Neural cell (in vitro differentiated cells): Measurements from ENCODE around the gene TCF12. TPM values are rescaled to one million over a fixed set of nuclear protein-coding genes. Genes with fewer than 3 reads are reported as not detected.

Experiments
- H2AFZ ChIP-seq: fragments of 200-600, 300-800 bp; sonication (generic), shearing (Covaris generic); 2 replicates; pipeline ENCODE4 v1.6.0; 2014; ENCODE audit warnings: low read depth, mild to moderate bottlenecking, antibody characterized with exemption, low read length, moderate library complexity
- H3F3A ChIP-seq: fragments of 200-600 bp; shearing (Covaris generic); 2 replicates; pipeline ENCODE4 v1.6.1; 2016; ENCODE audit warnings: mild to moderate bottlenecking, moderate library complexity, mixed read lengths, antibody characterized with exemption, low read length; ENCODE audit not compliant: insufficient read depth, poor library complexity, severe bottlenecking
- H3K27ac ChIP-seq: fragments of 200-600, 300-800 bp; sonication (generic), shearing (Covaris generic); 2 replicates; pipeline ENCODE4 v1.5.1; 2014; ENCODE audit warnings: mild to moderate bottlenecking, low read length, moderate library complexity
- H3K27me3 ChIP-seq: fragments of 300-800, 200-600 bp; sonication (generic), shearing (Covaris generic); 2 replicates; pipeline ENCODE4 v1.6.0; 2014; ENCODE audit warnings: mild to moderate bottlenecking, low read depth, low read length, moderate library complexity; ENCODE audit not compliant: insufficient read depth
- H3K36me3 ChIP-seq: fragments of 300-800, 200-600 bp; sonication (generic), shearing (Covaris generic); 2 replicates; pipeline ENCODE4 v1.5.1; 2014; ENCODE audit warnings: mild to moderate bottlenecking, antibody characterized with exemption, low read length, moderate library complexity; ENCODE audit not compliant: insufficient read depth
- H3K4me2 ChIP-seq: fragments of 300-800, 200-600 bp; sonication (generic), shearing (Covaris generic); 2 replicates; pipeline ENCODE4 v1.6.0; 2014; ENCODE audit warnings: mild to moderate bottlenecking, low read length
- H3K4me3 ChIP-seq: fragments of 300-800, 200-600 bp; sonication (generic), shearing (Covaris generic); 2 replicates; pipeline ENCODE4 v1.5.1; 2014; ENCODE audit warnings: mild to moderate bottlenecking, low read length, moderate library complexity
- H3K79me2 ChIP-seq: fragments of 200-600 bp; shearing (Covaris generic); replicated peaks from 2 replicates; pipeline ENCODE4 v1.6.0; 2014; ENCODE audit warnings: mild to moderate bottlenecking, low read length, moderate library complexity; ENCODE audit not compliant: insufficient read depth
- H3K9ac ChIP-seq: fragments of 300-800, 200-600 bp; sonication (generic), shearing (Covaris generic); 2 replicates; pipeline ENCODE4 v1.6.1; 2016; ENCODE audit warnings: mild to moderate bottlenecking, low read length, mixed read lengths
- H3K9me2 ChIP-seq: fragments of 200-600 bp; shearing (Covaris generic); 2 replicates; pipeline ENCODE4 v1.6.1; 2016; ENCODE audit warnings: mild to moderate bottlenecking, low read length, mixed read lengths; ENCODE audit not compliant: insufficient read depth
- H3K9me3 ChIP-seq: fragments of 200-600, 300-800 bp; sonication (generic), shearing (Covaris generic); 2 replicates; pipeline ENCODE4 v1.6.1; 2016; ENCODE audit warnings: mild to moderate bottlenecking, mixed run types, low read length, moderate library complexity, mixed read lengths
- H4K20me1 ChIP-seq: fragments of 200-600 bp; shearing (Covaris generic); 2 replicates; pipeline ENCODE4 v1.6.1; 2016; ENCODE audit warnings: mild to moderate bottlenecking, mixed run types; ENCODE audit not compliant: insufficient read depth
- EP300 ChIP-seq: fragments of 450-650 bp; conservative IDR thresholded peaks from 2 replicates; pipeline ENCODE4 v1.6.1; 2014; ENCODE audit warnings: antibody characterized with exemption, mild to moderate bottlenecking, moderate library complexity; ENCODE audit not compliant: poor library complexity, severe bottlenecking
- EZH2 ChIP-seq: fragments of 200-600, 300-800 bp; shearing (Covaris generic), sonication (generic); IDR thresholded peaks from 2 replicates; pipeline ENCODE4 v1.6.1; 2014; ENCODE audit warnings: antibody characterized with exemption, low read length, borderline replicate concordance, mild to moderate bottlenecking; ENCODE audit not compliant: insufficient read depth, poor library complexity, severe bottlenecking
- MXI1 ChIP-seq: fragments of 450-650 bp; conservative IDR thresholded peaks from 2 replicates; pipeline ENCODE4 v1.6.1; 2014; ENCODE audit warnings: antibody characterized with exemption, mild to moderate bottlenecking; ENCODE audit not compliant: poor library complexity, severe bottlenecking
- POLR2AphosphoS5 ChIP-seq: IDR thresholded peaks from 2 replicates; pipeline ENCODE4 v1.6.1; 2012
- RAD21 ChIP-seq: fragments of 450-650 bp; conservative IDR thresholded peaks from 2 replicates; pipeline ENCODE4 v1.6.1; 2014; ENCODE audit warnings: antibody characterized with exemption, mild to moderate bottlenecking, moderate library complexity
- SMC3 ChIP-seq: fragments of 450-650 bp; conservative IDR thresholded peaks from 2 replicates; pipeline ENCODE4 v1.6.1; 2014; ENCODE audit warnings: antibody characterized with exemption, mild to moderate bottlenecking, moderate library complexity; ENCODE audit not compliant: poor library complexity
- TAF1 ChIP-seq: IDR thresholded peaks from 2 replicates; pipeline ENCODE4 v1.6.1; 2012; ENCODE audit warnings: low read depth
- polyA plus RNA-seq: library from polyadenylated mRNA; depleted of rRNA; stranded (reverse); fragments of >200 nt; gene quantifications from 2 replicates; pipeline ENCODE4 v1.2.3, GENCODE V29; 2014
- TF ChIP-seq, protein P1 (sequence below): IDR thresholded peaks from 2 replicates; pipeline ENCODE4 v1.6.1; 2012; ENCODE audit warnings: borderline replicate concordance
- TF ChIP-seq, protein P2 (sequence below): fragments of 450-650 bp; IDR thresholded peaks from 2 replicates; pipeline ENCODE4 v1.5.1; 2014; ENCODE audit warnings: antibody characterized with exemption, mild to moderate bottlenecking, moderate library complexity; ENCODE audit not compliant: poor library complexity, severe bottlenecking

The TCF12 gene
- polyA plus RNA-seq, 1 donor from 2014 or later = 52.7 TPM

DNA sequence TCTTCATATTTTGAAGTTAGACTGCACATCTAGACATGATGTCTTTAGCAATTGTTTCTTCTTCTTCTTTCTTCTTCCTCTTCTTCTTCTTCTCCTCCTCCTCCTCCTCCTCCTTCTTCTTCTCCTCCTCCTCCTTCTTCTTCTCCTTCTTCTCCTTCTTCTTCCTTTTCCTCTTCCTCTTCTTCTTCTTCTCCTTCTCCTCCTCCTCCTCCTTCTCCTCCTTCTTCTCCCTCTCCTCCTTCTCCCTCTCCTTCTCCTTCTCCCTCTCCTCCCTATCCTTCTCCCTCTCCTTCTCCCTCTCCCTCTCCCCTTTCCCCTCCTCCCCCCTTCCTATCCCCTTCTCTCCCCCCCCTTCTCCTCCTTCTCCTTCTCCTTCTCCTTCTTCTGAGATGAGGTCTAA, 21.9 kb downstream of the TCF12 start:
- Histone ChIP-seq H3K79me2 (peaks cover 94% of the 10 kb centered on the region), H4K20me1 (no peaks in the 10 kb centered on the region)

GRCh38 chr15:56942118-56942517, 23.7 kb downstream of the TCF12 start:
- H3K9me3 ChIP-seq = no peaks in the 10 kb centered on the region
- H3K9me2 ChIP-seq = no peaks in the 10 kb centered on the region
- H3K79me2 ChIP-seq = peaks cover 94% of the 10 kb centered on the region
- no peaks in the 10 kb centered on the region for H3F3A ChIP-seq
- no peak overlapping the region for H3K4me2 ChIP-seq
- no peak overlapping the region for H3K27ac ChIP-seq
- H2AFZ ChIP-seq = no peak overlapping the region
- TF ChIP-seq, protein P1, sequence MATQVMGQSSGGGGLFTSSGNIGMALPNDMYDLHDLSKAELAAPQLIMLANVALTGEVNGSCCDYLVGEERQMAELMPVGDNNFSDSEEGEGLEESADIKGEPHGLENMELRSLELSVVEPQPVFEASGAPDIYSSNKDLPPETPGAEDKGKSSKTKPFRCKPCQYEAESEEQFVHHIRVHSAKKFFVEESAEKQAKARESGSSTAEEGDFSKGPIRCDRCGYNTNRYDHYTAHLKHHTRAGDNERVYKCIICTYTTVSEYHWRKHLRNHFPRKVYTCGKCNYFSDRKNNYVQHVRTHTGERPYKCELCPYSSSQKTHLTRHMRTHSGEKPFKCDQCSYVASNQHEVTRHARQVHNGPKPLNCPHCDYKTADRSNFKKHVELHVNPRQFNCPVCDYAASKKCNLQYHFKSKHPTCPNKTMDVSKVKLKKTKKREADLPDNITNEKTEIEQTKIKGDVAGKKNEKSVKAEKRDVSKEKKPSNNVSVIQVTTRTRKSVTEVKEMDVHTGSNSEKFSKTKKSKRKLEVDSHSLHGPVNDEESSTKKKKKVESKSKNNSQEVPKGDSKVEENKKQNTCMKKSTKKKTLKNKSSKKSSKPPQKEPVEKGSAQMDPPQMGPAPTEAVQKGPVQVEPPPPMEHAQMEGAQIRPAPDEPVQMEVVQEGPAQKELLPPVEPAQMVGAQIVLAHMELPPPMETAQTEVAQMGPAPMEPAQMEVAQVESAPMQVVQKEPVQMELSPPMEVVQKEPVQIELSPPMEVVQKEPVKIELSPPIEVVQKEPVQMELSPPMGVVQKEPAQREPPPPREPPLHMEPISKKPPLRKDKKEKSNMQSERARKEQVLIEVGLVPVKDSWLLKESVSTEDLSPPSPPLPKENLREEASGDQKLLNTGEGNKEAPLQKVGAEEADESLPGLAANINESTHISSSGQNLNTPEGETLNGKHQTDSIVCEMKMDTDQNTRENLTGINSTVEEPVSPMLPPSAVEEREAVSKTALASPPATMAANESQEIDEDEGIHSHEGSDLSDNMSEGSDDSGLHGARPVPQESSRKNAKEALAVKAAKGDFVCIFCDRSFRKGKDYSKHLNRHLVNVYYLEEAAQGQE = no peak
- TF ChIP-seq EP300 = no peak
- TF ChIP-seq RAD21 = no peak
- TF ChIP-seq POLR2AphosphoS5 = no peak
- TF ChIP-seq EZH2 = no peak
- TF ChIP-seq SMC3 = no peak
- TF ChIP-seq, protein P2, sequence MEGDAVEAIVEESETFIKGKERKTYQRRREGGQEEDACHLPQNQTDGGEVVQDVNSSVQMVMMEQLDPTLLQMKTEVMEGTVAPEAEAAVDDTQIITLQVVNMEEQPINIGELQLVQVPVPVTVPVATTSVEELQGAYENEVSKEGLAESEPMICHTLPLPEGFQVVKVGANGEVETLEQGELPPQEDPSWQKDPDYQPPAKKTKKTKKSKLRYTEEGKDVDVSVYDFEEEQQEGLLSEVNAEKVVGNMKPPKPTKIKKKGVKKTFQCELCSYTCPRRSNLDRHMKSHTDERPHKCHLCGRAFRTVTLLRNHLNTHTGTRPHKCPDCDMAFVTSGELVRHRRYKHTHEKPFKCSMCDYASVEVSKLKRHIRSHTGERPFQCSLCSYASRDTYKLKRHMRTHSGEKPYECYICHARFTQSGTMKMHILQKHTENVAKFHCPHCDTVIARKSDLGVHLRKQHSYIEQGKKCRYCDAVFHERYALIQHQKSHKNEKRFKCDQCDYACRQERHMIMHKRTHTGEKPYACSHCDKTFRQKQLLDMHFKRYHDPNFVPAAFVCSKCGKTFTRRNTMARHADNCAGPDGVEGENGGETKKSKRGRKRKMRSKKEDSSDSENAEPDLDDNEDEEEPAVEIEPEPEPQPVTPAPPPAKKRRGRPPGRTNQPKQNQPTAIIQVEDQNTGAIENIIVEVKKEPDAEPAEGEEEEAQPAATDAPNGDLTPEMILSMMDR = no peak
- no peak for TF ChIP-seq TAF1
- TF ChIP-seq MXI1 = no peak
- H3K4me3 ChIP-seq = no peak overlapping the region
- no peaks in the 10 kb centered on the region for H3K36me3 ChIP-seq
- H3K27me3 ChIP-seq = no peaks in the 10 kb centered on the region
- no peaks in the 10 kb centered on the region for H4K20me1 ChIP-seq
- H3K9ac ChIP-seq = no peak overlapping the region

More for the DNA sequence above, 21.9 kb downstream of the TCF12 start:
- TF ChIP-seq MXI1 = no peak
- TF ChIP-seq, protein P1 = no peak
- no peak for TF ChIP-seq TAF1
- TF ChIP-seq EP300 = no peak
- TF ChIP-seq, protein P2 = no peak
- TF ChIP-seq SMC3 = no peak
- no peak for TF ChIP-seq POLR2AphosphoS5
- TF ChIP-seq RAD21 = no peak
- TF ChIP-seq EZH2 = no peak
- no peak overlapping the region for H3K27ac ChIP-seq
- H3K4me3 ChIP-seq = no peak overlapping the region
- H3K9me3 ChIP-seq = no peaks in the 10 kb centered on the region
- no peak overlapping the region for H3K9ac ChIP-seq
- H2AFZ ChIP-seq = no peak overlapping the region
- no peak overlapping the region for H3K4me2 ChIP-seq
- no peaks in the 10 kb centered on the region for H3K27me3 ChIP-seq
- H3K36me3 ChIP-seq = no peaks in the 10 kb centered on the region
- H3F3A ChIP-seq = no peaks in the 10 kb centered on the region
- no peaks in the 10 kb centered on the region for H3K9me2 ChIP-seq
